HG03060 (cell line): ENCODE results near the gene SOCS6.
A peak's percentile ranks its signal among the peaks of the same experiment; 100 is the strongest.
"Not testable (repeated sequence)": the region's sequence is repeated elsewhere in the genome, so short reads cannot be mapped to it uniquely, and the experiment has no call there.

Experiments
- ATAC-seq: cut with Tn5 transposase; IDR thresholded peaks from one replicate; pipeline ENCODE4 v1.9.1; 2021; ENCODE audit warnings: low read depth, moderate number of reproducible peaks; ENCODE audit not compliant: unreplicated experiment

SOCS6 gene

DNA sequence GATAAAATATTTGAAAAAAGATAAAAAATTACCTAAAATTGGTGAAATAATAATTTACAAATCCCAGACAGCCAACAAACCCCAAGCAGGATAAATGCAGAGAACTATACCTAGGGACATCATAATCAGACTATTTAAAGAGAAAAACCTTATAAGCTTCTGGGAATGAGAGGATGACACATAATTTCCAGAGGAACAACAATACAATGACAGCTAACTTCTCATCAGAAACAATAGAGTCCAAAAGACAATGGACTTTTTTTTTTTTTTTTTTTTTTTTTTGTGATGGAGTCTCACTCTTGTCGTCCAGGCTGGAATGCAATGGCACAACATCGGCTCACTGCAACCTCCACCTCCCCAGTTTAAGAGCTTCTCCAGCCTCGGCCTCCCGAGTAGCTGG lies 65.2 kb downstream of the SOCS6 start:
- no peak for ATAC-seq

DNA sequence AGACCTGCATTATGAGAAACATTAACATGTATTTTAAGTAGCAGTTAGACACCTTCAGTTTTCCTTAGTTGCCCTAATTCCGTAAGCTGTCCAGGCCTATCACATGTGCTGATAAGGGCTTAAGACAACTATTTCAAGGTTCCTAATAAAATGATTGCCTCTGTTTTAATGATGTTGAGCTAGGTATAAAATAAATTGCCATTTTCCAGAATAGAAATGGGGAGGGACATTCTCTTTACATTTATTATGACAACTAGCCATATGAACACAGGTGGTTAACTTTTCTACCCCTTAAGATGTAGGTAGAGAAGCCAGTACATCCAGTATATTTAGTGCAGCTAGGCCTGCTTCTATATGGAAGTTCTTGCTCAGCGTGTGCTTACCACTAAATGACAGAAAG lies 65.9 kb downstream of the SOCS6 start:
- no peak for ATAC-seq

DNA sequence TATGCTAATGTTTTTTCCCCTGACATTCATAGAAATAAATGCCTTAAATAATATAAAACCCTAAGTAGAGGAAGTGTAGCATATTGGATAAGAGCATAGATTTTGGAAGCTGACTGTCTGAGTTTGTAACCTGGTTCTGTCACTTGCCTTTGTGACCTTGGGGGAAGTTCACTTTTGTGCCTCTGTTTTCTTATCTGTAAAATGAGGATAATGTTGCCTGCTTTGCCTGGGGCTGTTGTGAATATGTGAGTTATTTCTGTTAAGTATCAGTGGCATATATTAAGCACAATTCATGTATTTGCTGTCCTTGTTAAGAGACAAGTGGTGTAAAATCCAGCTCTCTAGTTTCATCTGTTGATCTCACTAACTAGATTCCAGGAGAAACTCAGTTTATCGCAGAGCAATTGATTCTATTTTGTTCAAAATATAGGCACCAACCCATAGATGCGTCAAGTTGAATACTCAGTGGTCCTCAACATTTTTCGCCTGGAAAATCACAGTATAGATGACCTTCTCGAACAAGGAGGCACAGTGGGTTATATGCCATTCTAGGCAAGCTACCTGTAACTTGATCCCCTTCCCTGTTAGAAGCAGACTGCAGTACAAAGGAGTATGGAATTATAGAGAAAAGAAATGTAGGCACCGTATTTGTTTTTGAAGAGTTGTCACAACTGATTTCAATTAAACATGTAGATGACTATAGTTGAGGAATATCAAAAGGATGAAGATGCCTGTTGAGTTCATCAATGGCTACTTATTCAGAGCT lies 67.0 kb downstream of the SOCS6 start:
- no peak for ATAC-seq

- peak; percentile 51 for ATAC-seq
Observed at GRCh38 chr18:70358105-70358406, 69.2 kb downstream of the SOCS6 start.

- no peak for ATAC-seq
Observed at GRCh38 chr18:70359071-70359470, 70.2 kb downstream of the SOCS6 start.

DNA sequence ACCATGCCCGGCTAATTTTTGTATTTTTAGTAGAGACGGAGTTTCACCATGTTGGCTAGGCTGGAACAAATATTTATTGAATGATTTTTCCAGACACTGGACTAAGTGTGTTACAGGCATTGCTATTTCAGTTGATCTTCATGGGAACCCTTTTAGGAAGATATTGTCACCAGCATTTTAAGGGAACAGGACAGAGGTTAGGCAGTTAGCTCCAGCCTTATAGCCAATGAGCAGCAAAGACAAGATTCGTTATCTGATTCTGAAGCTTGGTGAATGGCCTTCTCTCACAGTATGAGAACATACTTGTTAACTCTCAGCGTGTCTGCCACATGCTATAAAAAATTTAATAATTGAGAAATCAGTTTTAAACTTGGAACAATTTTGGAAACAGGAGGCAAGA lies 73.4 kb downstream of the SOCS6 start:
- no peak for ATAC-seq

DNA sequence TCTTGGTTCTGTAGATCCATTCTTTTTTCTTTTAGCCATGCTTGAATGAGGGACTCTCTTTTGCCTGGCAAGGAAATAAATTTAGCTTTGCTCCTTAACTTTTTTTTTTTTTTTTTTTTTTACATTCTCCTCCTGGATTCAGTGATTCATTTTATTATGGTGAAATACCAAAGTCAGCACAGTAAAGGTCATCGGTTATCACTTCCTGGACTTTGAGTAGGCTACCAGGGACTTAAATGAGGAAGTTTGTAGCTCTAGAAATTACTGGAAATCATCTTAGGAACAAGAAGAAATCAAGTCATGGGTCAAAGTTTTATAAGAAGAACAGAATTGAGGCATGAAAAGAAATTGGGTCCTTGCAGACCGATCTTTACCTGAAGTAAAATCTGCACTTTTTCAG lies 75.0 kb downstream of the SOCS6 start:
- ATAC-seq: no peak

GRCh38 chr18:70365361-70365760 lies 76.5 kb downstream of the SOCS6 start:
- ATAC-seq: no peak

GRCh38 chr18:70366174-70366573 lies 77.3 kb downstream of the SOCS6 start:
- no peak for ATAC-seq

DNA sequence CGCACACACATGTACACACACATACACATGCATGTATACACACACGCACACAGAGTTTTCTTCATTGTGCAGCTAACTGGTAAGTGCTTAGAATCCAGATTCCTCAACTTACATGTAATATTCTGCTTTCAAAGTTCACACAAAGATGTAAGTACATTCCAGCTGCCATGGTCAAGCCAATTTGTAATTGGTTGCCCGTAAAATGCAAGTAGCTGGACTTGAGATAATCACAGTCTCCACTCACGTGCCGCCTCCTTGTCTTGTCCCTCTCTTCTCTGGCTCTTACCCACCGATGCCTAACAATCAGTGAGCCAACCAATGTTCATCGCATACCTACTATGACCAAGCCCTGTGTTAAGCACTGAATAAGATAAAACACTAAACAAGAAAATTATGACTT lies 77.8 kb downstream of the SOCS6 start:
- ATAC-seq: no peak

GRCh38 chr18:70367344-70367743 lies 78.5 kb downstream of the SOCS6 start:
- ATAC-seq: not testable (repeated sequence)

GRCh38 chr18:70368903-70369302 lies 80.1 kb downstream of the SOCS6 start:
- no peak for ATAC-seq

GRCh38 chr18:70370762-70371733 lies 82.2 kb downstream of the SOCS6 start:
- no peak for ATAC-seq

- ATAC-seq: no peak
Observed at GRCh38 chr18:70371908-70372307, 83.1 kb downstream of the SOCS6 start.

GRCh38 chr18:70372450-70373041 lies 83.7 kb downstream of the SOCS6 start:
- no peak for ATAC-seq

- no peak for ATAC-seq
Observed at GRCh38 chr18:70373042-70373519, 84.2 kb downstream of the SOCS6 start.

DNA sequence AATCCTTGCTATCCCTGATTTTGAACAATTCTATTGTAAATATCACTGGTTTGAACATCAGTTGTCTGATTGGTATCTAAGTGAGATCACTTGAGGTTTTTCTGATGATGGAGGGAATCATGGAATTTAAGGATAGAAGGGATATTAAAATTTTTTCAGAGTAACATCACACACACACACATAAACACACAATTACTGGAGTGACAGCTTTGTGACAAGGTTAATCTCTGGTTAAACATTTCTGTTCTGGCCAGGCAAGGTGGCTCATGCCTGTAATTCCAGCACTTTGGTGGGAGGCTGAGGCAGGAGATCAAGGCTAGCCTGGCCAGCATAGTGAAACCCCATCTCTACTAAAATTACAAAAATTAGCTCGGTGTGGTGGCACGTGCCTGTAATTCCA lies 85.3 kb downstream of the SOCS6 start:
- no peak for ATAC-seq

- no peak for ATAC-seq
Observed at GRCh38 chr18:70376137-70376913, 87.5 kb downstream of the SOCS6 start.

DNA sequence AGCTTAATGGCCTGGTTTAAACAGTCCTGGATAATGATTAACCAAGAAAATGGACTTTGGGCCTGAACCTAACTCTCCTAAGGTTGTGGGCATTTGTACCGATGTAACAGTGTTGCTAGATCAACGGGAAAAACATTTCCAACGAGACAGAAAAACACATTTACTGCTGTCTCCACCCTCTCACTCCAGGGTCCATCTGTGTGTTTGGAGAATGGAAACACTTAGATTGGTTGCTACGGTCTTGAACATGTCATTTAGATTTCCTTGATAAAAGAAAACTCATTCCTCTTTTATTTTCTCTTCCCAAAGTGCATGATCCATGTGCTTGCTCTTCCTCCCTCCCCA lies 88.0 kb downstream of the SOCS6 start:
- ATAC-seq: no peak

GRCh38 chr18:70377317-70377799 lies 88.5 kb downstream of the SOCS6 start:
- ATAC-seq: no peak
